Smooth muscle cell (in vitro differentiated cells): ENCODE data around the gene TOM1L2. TPM values are rescaled to one million over a fixed set of nuclear protein-coding genes. Genes with fewer than 3 reads are reported as not detected.

Experiments
- DNase-seq: peaks from one replicate; lab custom pipeline; 2025; ENCODE audit not compliant: unreplicated experiment; lab: John Stamatoyannopoulos, UW
- H2AFZ ChIP-seq: fragments of 200-600 bp; sonication (generic); 2 replicates; pipeline ENCODE4 v1.6.0; 2016; ENCODE audit warnings: antibody characterized with exemption, low read depth, mild to moderate bottlenecking
- H3F3A ChIP-seq: fragments of 200-600 bp; sonication (generic); 2 replicates; pipeline ENCODE4 v1.6.0; 2017; ENCODE audit warnings: antibody characterized with exemption, low read depth
- H3K27ac ChIP-seq: fragments of 200-600 bp; sonication (generic); 2 replicates; pipeline ENCODE4 v1.5.1; 2016; ENCODE audit warnings: low read depth, mild to moderate bottlenecking
- H3K27me3 ChIP-seq: fragments of 200-600 bp; sonication (generic); 2 replicates; pipeline ENCODE4 v1.6.1; 2016; ENCODE audit warnings: low read depth, mild to moderate bottlenecking
- H3K36me3 ChIP-seq: fragments of 200-600 bp; sonication (generic); 2 replicates; pipeline ENCODE4 v1.5.1; 2016; ENCODE audit warnings: low read depth
- H3K4me1 ChIP-seq: fragments of 200-600 bp; sonication (generic); 2 replicates; pipeline ENCODE4 v1.5.1; 2016; ENCODE audit warnings: low read depth
- H3K4me2 ChIP-seq: fragments of 200-600 bp; sonication (generic); 2 replicates; pipeline ENCODE4 v1.6.0; 2016; ENCODE audit warnings: mild to moderate bottlenecking
- H3K4me3 ChIP-seq: fragments of 200-600 bp; sonication (generic); 2 replicates; pipeline ENCODE4 v1.5.1; 2016; ENCODE audit warnings: mild to moderate bottlenecking
- H3K79me2 ChIP-seq: fragments of 200-600 bp; sonication (generic); 2 replicates; pipeline ENCODE4 v1.6.0; 2016; ENCODE audit warnings: low read depth, mild to moderate bottlenecking
- H3K9ac ChIP-seq: fragments of 200-600 bp; sonication (generic); 2 replicates; pipeline ENCODE4 v1.6.0; 2016; ENCODE audit warnings: low read depth
- H3K9me3 ChIP-seq: fragments of 200-600 bp; sonication (generic); replicated peaks from 2 replicates; pipeline ENCODE4 v1.5.1; 2016; ENCODE audit warnings: low read depth
- H4K20me1 ChIP-seq: fragments of 200-600 bp; sonication (generic); 2 replicates; pipeline ENCODE4 v1.6.0; 2016; ENCODE audit warnings: low read depth
- WGBS: methylation state at CpG from one replicate; pipeline ENCODE4 v1.1.7; 2016; ENCODE audit warnings: low lambda C conversion rate; 5-methylcytosine and 5-hydroxymethylcytosine counted together
- polyA plus RNA-seq: library from polyadenylated mRNA; unstranded; fragments of >200 nt; fragmentation: Nextera tagmentation; extraction: Ambion mirVana; gene quantifications from 2 replicates; pipeline ENCODE4 v1.2.1, GENCODE V29; 2016
- total RNA-seq: library from RNA; depleted of rRNA; stranded (reverse); fragments of >200 nt; gene quantifications from 2 replicates; pipeline ENCODE4 v1.2.3, GENCODE V29; 2014
- TF ChIP-seq, protein P1 (sequence below): fragments of 200-600 bp; sonication (generic); IDR thresholded peaks from 2 replicates; pipeline ENCODE4 v1.5.1; 2017; ENCODE audit warnings: borderline replicate concordance, mild to moderate bottlenecking, antibody characterized with exemption; ENCODE audit not compliant: insufficient read depth, poor library complexity, severe bottlenecking

The TOM1L2 gene
- total and polyA plus RNA-seq, 2 experiments from 2014 or later, result 20.3 to 27.0 TPM

DNA sequence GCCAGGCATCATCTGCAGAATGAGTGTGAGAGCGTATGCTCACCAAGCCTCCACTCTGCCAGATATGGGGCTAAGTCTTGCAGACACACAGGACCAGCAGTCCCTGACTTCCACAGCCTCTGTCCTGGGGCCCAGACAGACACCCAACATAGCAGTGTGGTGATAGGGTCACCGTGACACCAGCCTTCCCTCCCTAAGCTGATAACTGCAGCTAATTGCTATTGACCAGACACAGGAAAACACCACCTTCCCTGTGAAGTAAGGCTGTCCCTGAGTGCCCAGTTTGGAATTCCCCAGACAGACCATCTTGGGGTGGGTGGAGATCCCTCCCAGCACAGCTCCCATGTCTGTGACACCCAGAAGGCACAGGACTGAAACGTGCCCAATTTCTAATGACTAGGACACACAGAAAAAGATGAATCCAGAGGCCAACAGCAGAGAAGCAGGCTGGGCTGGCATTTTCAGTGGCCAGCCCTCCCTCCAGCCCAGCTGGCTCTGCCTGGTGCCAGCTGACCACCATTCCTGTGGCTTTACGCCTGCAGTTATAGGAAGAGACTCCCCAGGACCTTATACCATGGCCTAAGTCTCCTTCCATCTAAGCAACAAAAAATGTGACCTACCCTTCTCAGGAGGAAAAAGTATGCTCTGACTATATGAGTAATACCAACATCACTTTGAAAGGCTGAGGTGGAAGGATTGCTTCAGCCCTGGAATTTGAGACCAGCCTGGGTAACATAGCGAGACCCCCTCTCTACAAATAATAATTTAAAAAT, 36.5 kb upstream of the TOM1L2 start:
- TF ChIP-seq, protein P1, sequence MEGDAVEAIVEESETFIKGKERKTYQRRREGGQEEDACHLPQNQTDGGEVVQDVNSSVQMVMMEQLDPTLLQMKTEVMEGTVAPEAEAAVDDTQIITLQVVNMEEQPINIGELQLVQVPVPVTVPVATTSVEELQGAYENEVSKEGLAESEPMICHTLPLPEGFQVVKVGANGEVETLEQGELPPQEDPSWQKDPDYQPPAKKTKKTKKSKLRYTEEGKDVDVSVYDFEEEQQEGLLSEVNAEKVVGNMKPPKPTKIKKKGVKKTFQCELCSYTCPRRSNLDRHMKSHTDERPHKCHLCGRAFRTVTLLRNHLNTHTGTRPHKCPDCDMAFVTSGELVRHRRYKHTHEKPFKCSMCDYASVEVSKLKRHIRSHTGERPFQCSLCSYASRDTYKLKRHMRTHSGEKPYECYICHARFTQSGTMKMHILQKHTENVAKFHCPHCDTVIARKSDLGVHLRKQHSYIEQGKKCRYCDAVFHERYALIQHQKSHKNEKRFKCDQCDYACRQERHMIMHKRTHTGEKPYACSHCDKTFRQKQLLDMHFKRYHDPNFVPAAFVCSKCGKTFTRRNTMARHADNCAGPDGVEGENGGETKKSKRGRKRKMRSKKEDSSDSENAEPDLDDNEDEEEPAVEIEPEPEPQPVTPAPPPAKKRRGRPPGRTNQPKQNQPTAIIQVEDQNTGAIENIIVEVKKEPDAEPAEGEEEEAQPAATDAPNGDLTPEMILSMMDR, result no peak
- H2AFZ ChIP-seq, result no peak overlapping the region
- no peaks in the 10 kb centered on the region for H3K4me1 ChIP-seq
- DNase-seq, result no peak
- no peaks in the 10 kb centered on the region for H4K20me1 ChIP-seq
- H3K4me3 ChIP-seq, result no peak overlapping the region
- no peaks in the 10 kb centered on the region for H3K9me3 ChIP-seq
- 59% methylated on average over 5 of the region's 5 CpGs for WGBS
- no peak overlapping the region for H3K9ac ChIP-seq
- no peaks in the 10 kb centered on the region for H3F3A ChIP-seq
- no peak overlapping the region for H3K4me2 ChIP-seq
- peak overlapping the region; percentile 12 for H3K27ac ChIP-seq
- H3K27me3 ChIP-seq, result no peaks in the 10 kb centered on the region
- no peaks in the 10 kb centered on the region for H3K36me3 ChIP-seq
- H3K79me2 ChIP-seq, result no peaks in the 10 kb centered on the region

DNA sequence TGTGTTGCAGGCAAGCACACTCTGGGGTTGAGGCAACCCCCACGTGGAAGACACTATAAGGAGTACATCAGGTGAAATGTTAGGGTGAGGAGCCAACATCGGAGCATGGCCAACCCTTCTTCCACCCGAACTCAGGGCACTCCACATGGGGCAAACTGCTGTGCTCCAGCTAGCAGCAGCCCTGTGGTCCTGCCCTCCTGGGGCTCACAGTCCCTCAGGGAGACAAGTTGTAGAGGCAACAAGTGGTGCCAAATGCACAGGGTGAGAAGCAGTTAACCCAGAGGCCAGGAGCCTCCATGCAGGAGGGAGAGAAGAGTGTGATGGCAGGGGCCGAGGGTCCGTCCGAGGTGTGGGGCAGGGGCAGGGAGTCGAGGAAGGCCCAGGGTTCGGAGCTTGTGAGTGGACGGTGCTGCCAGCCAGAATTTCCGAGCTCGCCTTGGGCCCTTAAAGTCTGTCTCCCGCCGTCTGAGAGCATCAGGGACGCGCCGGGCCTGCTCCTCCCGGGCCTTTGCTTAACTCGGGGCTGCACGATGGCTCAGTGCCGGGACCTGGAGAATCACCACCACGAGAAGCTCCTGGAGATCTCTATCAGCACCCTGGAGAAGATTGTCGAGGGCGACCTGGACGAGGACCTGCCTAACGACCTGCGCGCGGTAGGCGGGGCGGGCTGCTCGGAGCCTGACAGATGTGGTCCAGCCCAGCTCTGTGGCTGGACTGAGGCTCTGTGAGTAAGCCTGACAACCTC, 34.5 kb upstream of the TOM1L2 start:
- no peak for DNase-seq
- TF ChIP-seq, protein P1, result no peak
- Histone ChIP-seq H3K27ac (no peak overlapping the region), H3K9me3 (no peaks in the 10 kb centered on the region), H3K4me1 (no peaks in the 10 kb centered on the region), H3K36me3 (no peaks in the 10 kb centered on the region), H3K27me3 (no peaks in the 10 kb centered on the region), H3F3A (no peaks in the 10 kb centered on the region), H3K79me2 (no peaks in the 10 kb centered on the region), H3K4me3 (no peak overlapping the region), H4K20me1 (no peaks in the 10 kb centered on the region), H2AFZ (no peak overlapping the region), H3K9ac (no peak overlapping the region), H3K4me2 (no peak overlapping the region)
- WGBS, result 73% methylated on average over 30 of the region's 31 CpGs

DNA sequence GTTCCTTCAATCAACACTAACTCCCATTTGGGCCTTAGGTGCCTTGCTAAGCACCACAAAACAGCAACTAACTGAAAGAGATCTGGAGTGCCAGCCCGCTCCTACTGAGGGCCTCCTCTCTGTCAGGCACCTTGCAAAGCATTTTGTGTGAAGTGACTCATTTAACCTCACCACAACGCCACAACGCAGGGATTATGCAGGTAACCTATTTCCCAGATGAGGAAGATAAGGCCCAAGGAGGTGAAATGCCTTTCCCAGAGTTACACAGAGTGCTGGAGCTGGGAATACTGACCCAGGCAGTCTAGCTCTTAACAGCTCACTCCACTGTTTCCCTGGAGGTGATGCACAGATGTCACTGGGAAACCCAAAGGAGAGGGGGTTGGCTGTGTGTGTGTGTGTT, 33.3 kb upstream of the TOM1L2 start:
- Histone ChIP-seq H3K4me1 (no peaks in the 10 kb centered on the region), H3K79me2 (no peaks in the 10 kb centered on the region), H4K20me1 (no peaks in the 10 kb centered on the region), H3F3A (no peaks in the 10 kb centered on the region), H3K36me3 (no peaks in the 10 kb centered on the region), H3K4me3 (no peak overlapping the region), H3K9me3 (no peaks in the 10 kb centered on the region), H3K9ac (no peak overlapping the region), H3K4me2 (no peak overlapping the region), H2AFZ (no peak overlapping the region), H3K27ac (no peak overlapping the region), H3K27me3 (no peaks in the 10 kb centered on the region)
- TF ChIP-seq, protein P1, result no peak
- 70% methylated on average over 3 of the region's 3 CpGs for WGBS
- no peak for DNase-seq
